Measurements from ENCODE around the gene SUB1.
"Not testable (repeated sequence)": the region's sequence is repeated elsewhere in the genome, so short reads cannot be mapped to it uniquely, and the experiment has no call there.

The SUB1 gene

GRCh38 chr5:32585446-32586275 is at the start of gene SUB1:
TSS of gene SUB1 (plus strand) at chr5:32585557. CDS start at chr5:32588513, 2,956 bp downstream.
- DNase-seq (ENCODE audit: low spot score), result peak; percentile 92

GRCh38 chr5:32536246-32536645 is 49.1 kb upstream of the SUB1 start:
- DNase-seq (ENCODE audit: low spot score), result no peak

- not testable (repeated sequence) for DNase-seq (ENCODE audit: low spot score)
Observed at GRCh38 chr5:32537437-32538029, 47.8 kb upstream of the SUB1 start.

- peak; percentile 36 for DNase-seq (ENCODE audit: low spot score)
Observed at GRCh38 chr5:32538031-32538547, 47.3 kb upstream of the SUB1 start.

GRCh38 chr5:32539981-32540845 is 45.1 kb upstream of the SUB1 start:
- no peak for DNase-seq (ENCODE audit: low spot score)

- DNase-seq (ENCODE audit: low spot score), result no peak
Observed at GRCh38 chr5:32541241-32541640, 44.1 kb upstream of the SUB1 start.

- DNase-seq (ENCODE audit: low spot score), result peak; percentile 32
Observed at GRCh38 chr5:32542216-32543059, 42.9 kb upstream of the SUB1 start.

- no peak for DNase-seq (ENCODE audit: low spot score)
Observed at GRCh38 chr5:32543291-32543690, 42.1 kb upstream of the SUB1 start.

GRCh38 chr5:32545102-32545800 is 40.1 kb upstream of the SUB1 start:
- DNase-seq (ENCODE audit: low spot score), result no peak

GRCh38 chr5:32551194-32551593 is 34.2 kb upstream of the SUB1 start:
- no peak for DNase-seq (ENCODE audit: low spot score)

- DNase-seq (ENCODE audit: low spot score), result no peak
Observed at GRCh38 chr5:32551865-32552264, 33.5 kb upstream of the SUB1 start.

- not testable (repeated sequence) for DNase-seq (ENCODE audit: low spot score)
Observed at GRCh38 chr5:32552491-32552890, 32.9 kb upstream of the SUB1 start.

GRCh38 chr5:32552936-32553335 is 32.4 kb upstream of the SUB1 start:
- no peak for DNase-seq (ENCODE audit: low spot score)

GRCh38 chr5:32554181-32554780 is 31.1 kb upstream of the SUB1 start:
- DNase-seq (ENCODE audit: low spot score), result not testable (repeated sequence)

- not testable (repeated sequence) for DNase-seq (ENCODE audit: low spot score)
Observed at GRCh38 chr5:32556543-32556942, 28.8 kb upstream of the SUB1 start.

- DNase-seq (ENCODE audit: low spot score), result no peak
Observed at GRCh38 chr5:32559411-32559810, 25.9 kb upstream of the SUB1 start.

- no peak for DNase-seq (ENCODE audit: low spot score)
Observed at GRCh38 chr5:32559921-32560320, 25.4 kb upstream of the SUB1 start.

GRCh38 chr5:32562056-32562455 is 23.3 kb upstream of the SUB1 start:
- no peak for DNase-seq (ENCODE audit: low spot score)

GRCh38 chr5:32562843-32563242 is 22.5 kb upstream of the SUB1 start:
- DNase-seq (ENCODE audit: low spot score), result no peak

- DNase-seq (ENCODE audit: low spot score), result no peak
Observed at GRCh38 chr5:32563614-32564013, 21.7 kb upstream of the SUB1 start.

Data from CD4-positive, alpha-beta T cell treated with Interleukin-6 at 100 ng/mL for 8 hours (primary cell).